Activated CD8-positive, alpha-beta memory T cell treated with anti-CD3 and anti-CD28 coated beads, Interleukin-2, amount 50 U/mL, for 1 hour (primary cell): ENCODE measurements around the gene GVQW3.

Source experiments
- DNase-seq: peaks from one replicate; pipeline ENCODE4 v3.0.0-alpha.2; 2020; ENCODE audit errors: extremely low read depth

GVQW3 gene

GRCh38 chr11:76445121-76446084 is 64.3 kb downstream of the GVQW3 start:
- no peak for DNase-seq

DNA sequence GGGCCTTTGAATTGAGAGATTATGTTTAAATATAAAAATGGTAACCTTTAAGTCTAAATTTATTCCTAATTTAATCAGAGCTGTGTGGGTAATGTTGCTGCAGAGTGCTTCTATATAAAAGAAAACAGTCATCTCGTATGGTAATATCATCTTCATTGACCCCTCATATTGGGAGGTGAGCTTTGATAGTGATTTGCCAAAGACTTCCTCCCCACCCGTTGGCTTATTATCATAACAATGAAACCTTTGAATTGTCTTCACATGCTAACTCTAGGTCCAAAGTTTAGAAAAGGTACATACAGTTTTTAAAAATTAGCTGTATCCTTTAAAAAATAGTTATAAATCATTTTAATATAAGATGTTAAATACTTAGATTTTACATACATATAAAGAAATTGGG is 67.4 kb downstream of the GVQW3 start:
- DNase-seq, result no peak

GRCh38 chr11:76453248-76453647 is 72.1 kb downstream of the GVQW3 start:
- DNase-seq, result no peak

DNA sequence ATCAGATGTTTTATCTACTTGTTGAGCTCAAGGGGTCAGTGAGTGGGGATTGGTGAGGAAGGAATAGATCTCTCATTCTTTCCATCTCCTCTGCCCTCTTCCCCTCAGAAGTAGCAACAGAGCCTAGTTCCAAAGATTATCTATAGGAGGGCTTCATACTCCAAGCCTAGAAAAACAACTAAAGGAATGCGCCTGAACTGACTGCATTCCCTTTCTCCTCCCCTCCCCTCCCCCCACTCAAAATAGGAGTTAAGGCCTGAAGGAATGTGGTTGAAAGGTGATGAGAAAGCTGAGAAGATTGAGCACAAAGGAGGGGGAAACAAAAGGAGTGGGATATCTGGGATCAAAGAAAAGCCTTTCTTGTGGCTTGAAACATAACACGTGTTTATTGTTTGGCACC is 74.2 kb downstream of the GVQW3 start:
- no peak for DNase-seq

DNA sequence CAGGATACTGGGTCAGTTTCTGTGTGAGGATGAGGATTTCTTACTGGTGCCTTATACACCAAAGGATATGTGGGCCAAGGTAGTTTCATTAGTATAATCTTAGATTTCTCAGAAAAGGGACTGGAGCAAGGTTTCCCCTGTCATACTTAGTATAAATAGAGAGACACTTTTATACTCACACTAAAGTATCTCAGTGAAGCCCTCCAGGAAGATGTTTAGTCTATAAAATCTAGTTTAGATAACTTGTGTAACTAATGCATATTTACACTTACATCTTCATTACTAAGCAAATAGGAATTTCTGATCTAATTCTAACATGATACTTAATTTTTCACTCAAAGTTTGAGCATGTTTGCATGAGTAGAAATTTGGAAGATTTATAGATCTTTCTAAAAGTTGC is 74.8 kb downstream of the GVQW3 start:
- DNase-seq, result no peak

- DNase-seq, result no peak
Observed at GRCh38 chr11:76456571-76456970, 75.4 kb downstream of the GVQW3 start.
